ENCODE results near the gene USP6NL. TPM values are rescaled to one million over a fixed set of nuclear protein-coding genes. Genes with fewer than 3 reads are reported as not detected.
A peak's percentile ranks its signal among the peaks of the same experiment; 100 is the strongest.

USP6NL gene
- polyA plus RNA-seq, 3 donors = 5.5 to 7.7 (median 6.7) TPM

DNA sequence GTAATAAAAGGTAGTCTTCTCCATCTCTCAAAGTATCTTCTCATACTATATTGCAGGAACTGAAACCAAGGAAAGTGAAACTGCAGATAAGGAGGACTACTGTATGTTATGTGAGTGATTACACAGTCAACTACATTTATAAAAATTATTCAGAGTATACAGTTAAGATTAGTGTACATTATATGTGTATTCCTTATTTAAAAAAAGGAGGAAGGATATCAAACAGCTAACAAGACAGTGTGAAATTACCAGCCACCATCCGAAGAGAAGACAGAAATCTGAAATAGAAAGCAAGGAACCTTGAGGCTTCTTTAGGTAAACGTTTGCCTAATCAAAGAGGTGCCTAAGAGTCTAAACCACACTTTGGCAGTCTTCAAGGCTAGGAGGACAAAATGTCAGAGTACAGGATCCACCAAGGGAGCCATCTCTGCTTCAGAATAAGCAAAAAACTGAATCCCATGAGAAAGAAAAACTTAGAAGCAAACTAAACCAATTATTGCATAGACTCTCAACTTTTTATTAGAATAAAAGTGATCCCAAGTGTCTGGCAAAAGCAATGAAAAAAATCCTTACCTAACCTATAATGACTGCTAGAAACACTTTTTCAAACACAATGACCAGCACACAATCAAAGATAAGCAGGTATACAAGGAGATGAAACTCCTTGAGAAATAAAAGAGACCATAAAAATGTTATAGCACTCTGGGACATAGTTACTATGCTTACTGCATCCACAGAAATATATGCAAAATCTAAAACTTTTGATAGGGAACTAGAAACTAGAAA lies 6.4 kb downstream of the USP6NL start:
- intact Hi-C loops (cut with micrococcal nuclease) = no loop called here
- Histone ChIP-seq H3K27ac (ENCODE audit: low read depth in 1 of 2, low read length in 2 of 2) (peak overlapping the region in 1 of 2 donors; percentile 60), H3K27me3 (ENCODE audit: control insufficient read depth in 2 of 2, insufficient read depth in 2 of 2, low read length in 2 of 2) (no peaks in the 10 kb centered on the region), H3K4me1 (ENCODE audit: control insufficient read depth in 1 of 2, insufficient read depth in 2 of 2, low read length in 2 of 2) (peaks cover 15 to 21% of the 10 kb centered on the region in 2 donors), H3K4me3 (replicated peaks in 1 of 3; ENCODE audit: low read depth in 2 of 3, low read length in 3 of 3) (peak overlapping the region in 2 of 3 experiments; percentile 9 to 36), H3K36me3 (replicated peaks in 1 of 2; ENCODE audit: control insufficient read depth in 1 of 2, insufficient read depth in 2 of 2, low read length in 2 of 2) (no peaks in the 10 kb centered on the region), H3K4me2 (replicated peaks; ENCODE audit: extremely low read depth, low read length, poor library complexity, severe bottlenecking) (peak overlapping the region; percentile 43), H3K9ac (ENCODE audit: insufficient read depth, low read length, poor library complexity, severe bottlenecking) (no peak overlapping the region), H3K9me3 (replicated peaks in 1 of 2; ENCODE audit: control insufficient read depth in 1 of 2, insufficient read depth in 1 of 2, low read length in 2 of 2) (no peaks in the 10 kb centered on the region), H4K20me1 (ENCODE audit: insufficient read depth, low read length) (peaks cover 23% of the 10 kb centered on the region), H2AFZ (ENCODE audit: insufficient read depth, low read depth, low read length, poor library complexity, severe bottlenecking) (no peak overlapping the region), H3K79me2 (ENCODE audit: insufficient read depth, low read length) (peaks cover 89% of the 10 kb centered on the region)
- peak in 1 of 3 donors; percentile 43 for DNase-seq
- Mint-ChIP-seq H3K27ac (peak overlapping the region in 6 of 7 donors; percentile 18 to 72 (median 60)), H3K4me3 (peak overlapping the region; percentile 27 to 65), H3K36me3 (peaks cover 2 to 4% of the 10 kb centered on the region in 2 donors), H3K4me1 (peaks cover 36% of the 10 kb centered on the region), H3K9me3 (no peaks in the 10 kb centered on the region), H3K27me3 (ENCODE audit: low read depth in 3 of 3) (peaks cover 0 to 2% (median 0%) of the 10 kb centered on the region in 3 donors)
- WGBS (ENCODE audit: insufficient coverage) = 0% methylated on average over 1 of the region's 2 CpGs
- TF ChIP-seq, protein P1, sequence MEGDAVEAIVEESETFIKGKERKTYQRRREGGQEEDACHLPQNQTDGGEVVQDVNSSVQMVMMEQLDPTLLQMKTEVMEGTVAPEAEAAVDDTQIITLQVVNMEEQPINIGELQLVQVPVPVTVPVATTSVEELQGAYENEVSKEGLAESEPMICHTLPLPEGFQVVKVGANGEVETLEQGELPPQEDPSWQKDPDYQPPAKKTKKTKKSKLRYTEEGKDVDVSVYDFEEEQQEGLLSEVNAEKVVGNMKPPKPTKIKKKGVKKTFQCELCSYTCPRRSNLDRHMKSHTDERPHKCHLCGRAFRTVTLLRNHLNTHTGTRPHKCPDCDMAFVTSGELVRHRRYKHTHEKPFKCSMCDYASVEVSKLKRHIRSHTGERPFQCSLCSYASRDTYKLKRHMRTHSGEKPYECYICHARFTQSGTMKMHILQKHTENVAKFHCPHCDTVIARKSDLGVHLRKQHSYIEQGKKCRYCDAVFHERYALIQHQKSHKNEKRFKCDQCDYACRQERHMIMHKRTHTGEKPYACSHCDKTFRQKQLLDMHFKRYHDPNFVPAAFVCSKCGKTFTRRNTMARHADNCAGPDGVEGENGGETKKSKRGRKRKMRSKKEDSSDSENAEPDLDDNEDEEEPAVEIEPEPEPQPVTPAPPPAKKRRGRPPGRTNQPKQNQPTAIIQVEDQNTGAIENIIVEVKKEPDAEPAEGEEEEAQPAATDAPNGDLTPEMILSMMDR (IDR thresholded peaks at IDR 0.05) = no peak

DNA sequence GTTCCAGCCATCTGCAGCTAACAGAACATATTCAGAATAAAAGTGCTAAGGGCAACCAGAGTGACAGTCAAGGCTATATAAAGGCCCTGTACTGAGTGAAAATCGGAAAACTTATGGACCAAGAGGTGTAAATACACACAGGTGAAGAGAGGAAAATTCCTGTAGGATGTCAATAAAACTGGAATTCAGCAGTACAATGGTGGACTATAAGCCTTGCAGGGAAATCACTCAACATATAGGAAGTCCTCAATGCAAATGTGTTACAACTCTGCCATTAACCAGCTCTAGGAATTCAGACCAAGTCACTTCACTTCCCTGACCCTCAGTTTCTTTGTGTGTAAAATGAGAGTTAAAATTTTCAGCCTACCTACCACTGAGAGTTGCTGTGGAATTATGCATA lies 7.7 kb downstream of the USP6NL start:
- peak overlapping the region in 1 of 2 donors; percentile 10 for H3K27ac ChIP-seq (ENCODE audit: low read depth in 1 of 2, low read length in 2 of 2)
- H3K4me3 Mint-ChIP-seq = no peak overlapping the region

More for the DNA sequence above, 7.7 kb downstream of the USP6NL start:
- Histone ChIP-seq H3K79me2 (ENCODE audit: insufficient read depth, low read length) (peaks cover 87% of the 10 kb centered on the region), H3K4me1 (ENCODE audit: control insufficient read depth in 1 of 2, insufficient read depth in 2 of 2, low read length in 2 of 2) (peaks cover 9 to 14% of the 10 kb centered on the region in 2 donors), H2AFZ (ENCODE audit: insufficient read depth, low read depth, low read length, poor library complexity, severe bottlenecking) (no peak overlapping the region), H3K4me2 (replicated peaks; ENCODE audit: extremely low read depth, low read length, poor library complexity, severe bottlenecking) (no peak overlapping the region), H3K4me3 (replicated peaks in 1 of 3; ENCODE audit: low read depth in 2 of 3, low read length in 3 of 3) (no peak overlapping the region), H3K9ac (ENCODE audit: insufficient read depth, low read length, poor library complexity, severe bottlenecking) (no peak overlapping the region), H3K9me3 (replicated peaks in 1 of 2; ENCODE audit: control insufficient read depth in 1 of 2, insufficient read depth in 1 of 2, low read length in 2 of 2) (no peaks in the 10 kb centered on the region), H3K27me3 (ENCODE audit: control insufficient read depth in 2 of 2, insufficient read depth in 2 of 2, low read length in 2 of 2) (no peaks in the 10 kb centered on the region), H4K20me1 (ENCODE audit: insufficient read depth, low read length) (peaks cover 23% of the 10 kb centered on the region), H3K36me3 (replicated peaks in 1 of 2; ENCODE audit: control insufficient read depth in 1 of 2, insufficient read depth in 2 of 2, low read length in 2 of 2) (no peaks in the 10 kb centered on the region)
- Mint-ChIP-seq H3K4me1 (peaks cover 32% of the 10 kb centered on the region), H3K27me3 (ENCODE audit: low read depth in 3 of 3) (peaks cover 0 to 2% (median 0%) of the 10 kb centered on the region in 3 donors), H3K36me3 (peaks cover 2 to 6% of the 10 kb centered on the region in 2 donors), H3K27ac (no peak overlapping the region), H3K9me3 (no peaks in the 10 kb centered on the region)
- DNase-seq = no peak
- WGBS (ENCODE audit: insufficient coverage) = no CpG with 5 or more reads among the region's 1 CpG
- intact Hi-C loops (cut with micrococcal nuclease) = no loop called here
- TF ChIP-seq, protein P1 (IDR thresholded peaks at IDR 0.05) = no peak

Measured in CD14-positive monocyte (primary cell).